Kasumi-1 (cell line): Measurements from ENCODE around the gene DLK2.
"Not testable (repeated sequence)": the region's sequence is repeated elsewhere in the genome, so short reads cannot be mapped to it uniquely, and the experiment has no call there.

Experiments used
- DNase-seq, 2 experiments: peaks; one replicate each; lab custom pipeline; 2025; lab: John Stamatoyannopoulos, UW

The DLK2 gene

GRCh38 chr6:43455531-43456428 lies at the start of gene DLK2:
Gene DLK2, minus strand, starts transcription at chr6:43455548. Its CDS starts 723 bp downstream, at chr6:43454825.
- peak; percentile 15 to 28 for DNase-seq

DNA sequence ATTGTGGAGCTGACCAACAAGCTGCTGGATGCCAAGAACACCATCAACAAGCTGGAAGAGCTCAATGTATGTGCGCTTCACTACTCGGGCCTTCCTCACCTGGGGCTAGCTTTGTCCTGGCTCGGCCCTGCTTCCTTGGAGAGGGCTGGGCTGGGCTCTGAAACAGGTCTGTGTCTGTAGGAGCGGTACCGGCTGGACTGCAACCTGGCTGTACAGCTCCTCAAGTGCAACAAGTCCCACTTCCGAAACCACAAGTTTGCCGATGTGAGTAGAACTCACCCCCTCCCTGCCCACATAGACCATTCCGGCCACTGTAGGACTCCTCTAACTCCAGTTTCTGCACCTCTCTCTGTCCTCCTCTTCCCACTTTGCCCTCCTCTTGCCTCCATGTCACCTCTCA lies 48.1 kb upstream of the DLK2 start:
- no peak for DNase-seq

- DNase-seq = no peak
Measured at GRCh38 chr6:43502666-43503065, 47.3 kb upstream of the DLK2 start.

DNA sequence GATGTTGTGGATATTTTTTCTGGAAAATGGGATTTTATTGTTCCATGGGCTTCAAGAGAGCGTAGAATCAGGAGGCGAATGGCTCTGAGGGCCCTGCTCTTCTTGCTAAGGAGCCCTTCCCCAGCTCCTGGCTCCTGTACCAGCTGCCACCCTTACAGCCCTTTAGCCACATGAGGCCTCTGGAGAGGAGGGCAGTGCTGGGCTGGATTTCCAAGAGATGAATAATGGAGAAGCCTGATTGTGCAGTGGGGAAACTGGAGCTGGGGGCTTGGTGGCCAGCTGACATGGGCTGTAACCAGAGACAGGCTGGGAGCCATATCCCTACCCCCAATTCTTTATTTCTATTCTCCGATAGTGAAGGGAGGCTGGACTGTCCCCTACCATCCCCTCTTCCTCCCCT lies 45.6 kb upstream of the DLK2 start:
- no peak for DNase-seq

DNA sequence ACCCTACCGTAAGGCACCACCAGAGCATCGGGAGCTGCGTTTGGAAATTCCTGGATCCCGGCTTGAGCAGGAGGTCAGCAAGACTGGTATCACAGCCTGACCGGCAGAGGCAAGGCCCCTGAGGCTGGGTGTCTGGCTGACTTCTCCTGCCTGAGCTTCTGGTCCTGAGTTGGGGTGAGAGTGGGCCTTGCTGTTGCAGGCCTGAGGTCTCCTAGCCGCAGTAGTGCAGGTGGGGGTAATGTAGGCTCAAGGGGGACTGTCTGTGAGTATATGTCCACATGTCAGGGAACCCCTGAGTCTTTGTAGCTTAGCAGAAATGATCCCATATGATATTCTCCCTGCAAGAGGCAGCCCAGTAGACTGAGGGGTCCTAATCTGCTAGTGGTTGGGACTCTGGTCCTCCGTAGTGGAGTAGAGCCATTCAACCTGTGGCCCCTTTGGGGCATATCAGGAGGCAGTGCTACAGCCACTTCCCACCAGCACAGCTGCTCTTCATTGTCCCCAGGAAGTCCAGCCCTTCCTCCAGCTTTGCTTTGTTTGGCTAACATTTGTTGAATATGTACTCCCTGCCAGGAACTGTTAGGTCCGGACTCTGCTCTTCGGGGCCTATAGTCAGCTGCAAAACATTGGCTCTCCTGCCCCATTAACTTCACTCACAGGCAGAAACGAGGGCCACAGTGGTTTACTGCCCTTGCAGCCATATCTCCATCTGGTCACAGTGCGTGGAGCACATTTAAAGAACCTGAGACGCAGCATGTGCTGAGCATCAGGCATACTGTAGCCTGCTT lies 43.9 kb upstream of the DLK2 start:
- no peak for DNase-seq

DNA sequence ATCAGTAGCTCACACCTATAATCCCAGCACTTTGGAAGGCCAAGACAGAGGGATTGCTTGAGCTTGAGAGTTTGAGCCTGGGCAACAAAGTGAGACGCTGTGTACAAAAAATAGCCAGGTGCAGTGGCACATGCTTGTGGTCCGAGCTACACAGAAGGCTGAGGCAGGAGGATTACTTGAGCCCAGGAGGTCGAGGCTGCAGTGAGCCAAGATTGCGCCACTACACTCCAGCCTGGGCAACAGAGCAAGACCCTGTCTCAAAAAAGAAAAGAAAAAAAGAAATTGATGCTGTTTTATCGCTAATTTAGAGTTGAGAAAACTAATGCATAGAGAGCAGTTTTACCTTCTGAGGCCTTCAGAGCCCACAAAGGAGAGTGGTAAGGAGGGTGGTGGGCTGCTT lies 42.9 kb upstream of the DLK2 start:
- DNase-seq = not testable (repeated sequence)

DNA sequence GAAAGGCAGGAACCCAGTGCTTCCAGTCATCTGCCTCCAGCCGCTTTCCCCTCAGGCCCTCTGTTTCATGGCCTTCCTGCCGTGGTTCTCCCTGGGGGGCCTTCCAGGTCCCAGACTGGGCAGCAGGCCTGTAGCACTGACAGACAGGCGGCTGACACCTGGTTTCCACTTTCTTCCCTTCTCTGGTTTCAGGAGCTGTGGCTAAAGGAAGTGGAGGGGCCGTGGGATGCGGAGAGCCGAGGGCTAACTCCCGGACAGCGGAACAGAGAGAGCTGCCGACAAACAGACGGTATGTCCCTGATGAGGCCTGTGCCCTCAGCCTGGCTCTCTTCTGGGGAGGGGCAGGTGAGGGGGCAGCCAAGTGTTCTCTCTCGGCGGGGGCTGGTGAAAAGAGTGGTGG lies 42.3 kb upstream of the DLK2 start:
- DNase-seq = no peak

DNA sequence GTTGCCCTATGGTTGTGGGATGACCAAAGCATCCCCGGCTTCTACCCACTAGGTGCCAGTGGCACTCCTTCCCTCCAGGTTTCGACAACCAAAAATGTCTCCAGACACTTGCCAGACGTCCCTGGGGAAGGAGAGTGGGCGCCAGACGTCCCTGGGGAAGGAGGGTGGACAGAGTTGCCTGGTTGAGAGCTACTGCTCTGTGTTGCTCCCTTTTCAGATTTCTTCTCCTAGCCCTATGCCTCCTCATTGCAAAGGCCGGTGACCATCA lies 41.7 kb upstream of the DLK2 start:
- no peak for DNase-seq

- no peak for DNase-seq
Measured at GRCh38 chr6:43496370-43497128, 41.2 kb upstream of the DLK2 start.

GRCh38 chr6:43495409-43495941 lies 40.1 kb upstream of the DLK2 start:
- DNase-seq = no peak

GRCh38 chr6:43494766-43495165 lies 39.4 kb upstream of the DLK2 start:
- DNase-seq = no peak

GRCh38 chr6:43494321-43494720 lies 39.0 kb upstream of the DLK2 start:
- no peak for DNase-seq

- no peak for DNase-seq
Measured at GRCh38 chr6:43493833-43494232, 38.5 kb upstream of the DLK2 start.

DNA sequence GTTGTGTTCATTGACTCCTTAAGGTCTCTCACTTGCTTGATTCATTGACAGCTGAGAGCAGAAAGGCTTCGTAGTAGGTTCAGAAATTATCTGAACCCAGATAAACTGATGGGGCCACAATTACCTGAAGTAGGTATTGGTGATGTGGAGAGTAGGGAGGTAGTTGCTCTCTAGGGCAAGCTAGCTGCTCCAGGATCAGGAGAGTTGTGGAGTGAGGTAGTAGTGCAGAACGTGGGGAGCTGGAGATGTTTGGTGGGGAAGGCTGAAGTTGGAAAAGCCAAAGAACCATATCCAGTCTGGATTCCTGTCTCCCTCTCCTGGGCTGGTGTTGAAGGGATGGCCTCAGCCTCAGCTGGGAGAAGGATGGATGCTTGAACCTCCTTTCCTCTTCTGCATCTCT lies 37.9 kb upstream of the DLK2 start:
- no peak for DNase-seq

- no peak for DNase-seq
Measured at GRCh38 chr6:43492673-43493072, 37.3 kb upstream of the DLK2 start.

DNA sequence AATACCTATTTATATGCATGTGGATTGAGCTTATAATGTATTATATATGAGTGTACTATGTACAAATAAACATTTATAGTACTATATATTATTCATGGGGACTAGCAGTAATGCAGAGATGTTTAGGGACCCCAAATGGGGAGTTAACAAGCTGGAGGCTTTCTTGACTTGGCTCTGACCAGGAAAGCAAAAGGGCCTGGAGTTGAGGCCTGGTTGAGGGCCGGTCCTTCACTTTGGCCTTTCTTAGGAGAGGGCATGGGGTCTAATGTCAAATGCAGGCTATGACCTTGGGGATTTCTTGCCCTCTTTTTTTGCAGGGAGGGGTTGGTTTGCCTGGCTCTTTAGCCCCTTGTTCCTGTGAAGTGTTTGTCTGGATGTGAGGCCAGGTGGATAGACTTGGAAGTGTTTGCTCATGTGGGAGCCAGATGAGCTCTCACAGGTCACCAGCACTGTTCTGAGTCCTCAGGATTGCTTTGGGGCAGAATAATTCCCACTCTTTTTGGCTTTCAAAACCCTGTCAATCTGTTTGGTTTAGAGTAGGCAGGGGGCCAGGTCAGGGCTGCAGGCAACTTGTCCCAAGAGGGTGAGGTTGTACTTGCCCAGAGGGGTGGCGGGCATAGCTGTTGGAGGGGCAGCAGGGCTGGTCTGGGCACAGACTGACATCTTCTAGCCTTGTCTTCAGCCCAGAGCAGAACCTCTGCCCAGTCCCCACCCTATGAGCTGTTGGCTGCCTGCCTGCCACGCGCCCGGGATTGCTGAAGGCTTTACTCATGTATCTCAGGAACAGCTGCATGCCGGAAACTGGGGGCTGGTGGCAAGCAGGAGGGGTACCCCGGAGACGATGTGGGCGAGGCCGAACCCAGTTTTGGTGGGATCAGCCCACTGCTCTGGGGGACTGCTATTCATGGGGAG lies 36.7 kb upstream of the DLK2 start:
- no peak for DNase-seq

DNA sequence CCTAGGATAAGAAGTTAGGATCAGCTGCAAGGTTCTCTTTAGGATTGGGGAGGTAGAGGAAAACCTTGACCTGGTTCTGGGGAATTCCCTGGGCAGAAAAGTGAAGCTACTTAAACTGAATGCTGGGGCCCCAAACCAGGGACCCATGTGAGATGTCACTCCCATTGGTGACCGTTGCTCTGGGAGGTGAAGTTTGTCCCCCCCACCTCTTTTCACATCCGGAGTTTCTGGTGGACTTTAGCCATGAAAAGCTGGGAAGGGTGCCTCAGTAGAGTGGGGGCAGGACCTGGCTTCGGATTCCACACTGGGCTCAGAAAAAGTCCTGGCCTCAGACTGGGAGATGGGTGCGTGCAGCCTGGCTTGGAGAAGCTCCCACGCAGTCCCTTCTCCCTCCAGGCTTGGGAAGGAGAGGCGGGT lies 35.2 kb upstream of the DLK2 start:
- no peak for DNase-seq

GRCh38 chr6:43489277-43490072 lies 34.1 kb upstream of the DLK2 start:
- no peak for DNase-seq

GRCh38 chr6:43488667-43489276 lies 33.4 kb upstream of the DLK2 start:
- DNase-seq = no peak

DNA sequence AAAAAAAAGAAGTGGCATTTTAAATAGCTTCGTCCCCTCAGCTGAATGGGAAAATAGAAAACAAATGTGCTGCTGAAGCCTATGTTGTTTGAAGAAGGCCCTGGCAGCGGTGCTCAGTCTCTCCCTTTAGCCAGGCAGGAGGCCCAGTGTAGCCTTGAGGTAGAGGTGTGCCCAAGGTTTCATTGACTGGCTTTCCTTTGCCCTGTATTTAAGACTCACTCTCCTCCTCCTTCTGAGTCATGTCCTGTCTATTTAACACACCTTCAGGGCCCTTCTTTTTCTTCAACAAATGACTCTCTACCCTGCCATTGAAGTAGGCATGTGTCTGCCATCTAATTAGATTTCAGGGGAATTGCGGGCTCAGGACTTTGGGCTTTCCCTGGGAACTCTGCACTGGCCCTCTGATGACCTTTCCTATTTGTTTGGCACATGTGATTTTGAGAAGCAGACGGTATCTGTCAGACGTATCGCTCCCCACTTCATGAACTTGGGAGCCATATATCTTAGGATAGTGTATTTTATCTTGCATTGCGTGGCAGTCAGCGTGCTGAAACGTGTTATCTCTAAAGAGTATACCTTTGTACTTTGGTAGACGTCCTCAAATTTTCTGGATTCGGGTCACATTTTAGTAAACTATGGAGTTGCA lies 26.4 kb upstream of the DLK2 start:
- no peak for DNase-seq
